OCI-LY3 (cell line): ENCODE results near the gene SNTG2.

Source experiments
- H2AFZ ChIP-seq: fragments of 200-600, 300-600 bp; shearing (Covaris generic); 2 replicates; pipeline ENCODE4 v1.6.0; 2014; ENCODE audit warnings: antibody characterized with exemption, low read depth, low read length
- H3K27ac ChIP-seq: fragments of 200-600, 300-600 bp; sonication (generic); 2 replicates; pipeline ENCODE4 v1.5.1; 2014; ENCODE audit warnings: mild to moderate bottlenecking, low read length, moderate library complexity, mixed read lengths
- H3K27me3 ChIP-seq: fragments of 200-600, 300-600 bp; sonication (generic); 2 replicates; pipeline ENCODE4 v1.6.1; 2014; ENCODE audit warnings: low read depth, low read length, mixed read lengths
- H3K36me3 ChIP-seq: fragments of 200-600, 300-600 bp; sonication (generic); replicated peaks from 2 replicates; pipeline ENCODE3; 2014; ENCODE audit warnings: low read depth, low read length, mixed read lengths
- H3K4me1 ChIP-seq: fragments of 300-600, 200-600 bp; sonication (generic); 2 replicates; pipeline ENCODE4 v1.6.1; 2014; ENCODE audit warnings: low read length, mixed read lengths
- H3K4me2 ChIP-seq: fragments of 200-600, 300-600 bp; sonication (generic); 2 replicates; pipeline ENCODE4 v1.6.1; 2014; ENCODE audit warnings: low read length, mixed read lengths
- H3K4me3 ChIP-seq: fragments of 300-600, 200-600 bp; sonication (generic); 2 replicates; pipeline ENCODE4 v1.5.1; 2014; ENCODE audit warnings: antibody characterized with exemption, mild to moderate bottlenecking, low read length, moderate library complexity
- H3K79me2 ChIP-seq: fragments of 300-600, 200-600 bp; shearing (Covaris generic); 2 replicates; pipeline ENCODE4 v1.6.1; 2014; ENCODE audit warnings: mild to moderate bottlenecking, low read length, mixed read lengths
- H3K9ac ChIP-seq: fragments of 300-600, 200-600 bp; shearing (Covaris generic); 2 replicates; pipeline ENCODE4 v1.6.0; 2014; ENCODE audit warnings: mild to moderate bottlenecking, low read length, moderate library complexity
- H3K9me3 ChIP-seq: fragments of 200-600, 300-600 bp; shearing (Covaris generic); 2 replicates; pipeline ENCODE4 v1.6.1; 2014; ENCODE audit warnings: low read length, mixed read lengths; ENCODE audit not compliant: insufficient read depth
- H4K20me1 ChIP-seq: fragments of 200-600, 300-600 bp; sonication (generic); 2 replicates; pipeline ENCODE4 v1.6.1; 2016; ENCODE audit warnings: low read length, mixed read lengths; ENCODE audit not compliant: insufficient read depth
- CTCF ChIP-seq: fragments of 200-600, 300-600 bp; sonication (generic); IDR thresholded peaks from 2 replicates; pipeline ENCODE4 v1.5.1; 2014; ENCODE audit warnings: antibody characterized with exemption, low read length, low read depth
- EZH2phosphoT487 ChIP-seq: fragments of 200-600 bp; shearing (Covaris generic); IDR thresholded peaks from 2 replicates; pipeline ENCODE4 v1.6.1; 2018; ENCODE audit warnings: antibody characterized with exemption, mixed run types, low read depth

SNTG2 gene

GRCh38 chr2:1300284-1300683 lies 349.6 kb downstream of the SNTG2 start:
- no peak for TF ChIP-seq CTCF
- TF ChIP-seq EZH2phosphoT487, result no peak
- peaks cover 6% of the 10 kb centered on the region; the same call in 1 of the 2 replicates for H3K27me3 ChIP-seq
- H3K4me3 ChIP-seq, result no peak overlapping the region
- H4K20me1 ChIP-seq, result no peaks in the 10 kb centered on the region
- H3K4me2 ChIP-seq, result no peak overlapping the region
- H2AFZ ChIP-seq, result no peak overlapping the region
- no peak overlapping the region for H3K9ac ChIP-seq
- H3K79me2 ChIP-seq, result no peaks in the 10 kb centered on the region
- no peaks in the 10 kb centered on the region for H3K36me3 ChIP-seq
- no peaks in the 10 kb centered on the region for H3K4me1 ChIP-seq
- H3K9me3 ChIP-seq, result no peaks in the 10 kb centered on the region
- H3K27ac ChIP-seq, result no peak overlapping the region

- no peak for TF ChIP-seq CTCF
- no peak for TF ChIP-seq EZH2phosphoT487
- H4K20me1 ChIP-seq, result no peaks in the 10 kb centered on the region
- H3K79me2 ChIP-seq, result no peaks in the 10 kb centered on the region
- no peak overlapping the region for H3K9ac ChIP-seq
- H3K27me3 ChIP-seq, result peaks cover 6% of the 10 kb centered on the region; the same call in 1 of the 2 replicates
- no peaks in the 10 kb centered on the region for H3K9me3 ChIP-seq
- no peak overlapping the region for H3K4me2 ChIP-seq
- no peak overlapping the region for H3K4me3 ChIP-seq
- H2AFZ ChIP-seq, result no peak overlapping the region
- no peaks in the 10 kb centered on the region for H3K36me3 ChIP-seq
- H3K27ac ChIP-seq, result no peak overlapping the region
- H3K4me1 ChIP-seq, result no peaks in the 10 kb centered on the region
Measured at GRCh38 chr2:1301056-1301455, 350.4 kb downstream of the SNTG2 start.

- no peak overlapping the region for H3K4me3 ChIP-seq
- no peaks in the 10 kb centered on the region for H3K4me1 ChIP-seq
- no peak overlapping the region for H3K27ac ChIP-seq
- peaks cover 3% of the 10 kb centered on the region; the same call in 1 of the 2 replicates for H3K27me3 ChIP-seq
- TF ChIP-seq EZH2phosphoT487 (no peak), CTCF (no peak)
- H4K20me1 ChIP-seq, result no peaks in the 10 kb centered on the region
- H3K79me2 ChIP-seq, result no peaks in the 10 kb centered on the region
- H3K9ac ChIP-seq, result no peak overlapping the region
- no peak overlapping the region for H2AFZ ChIP-seq
- H3K4me2 ChIP-seq, result no peak overlapping the region
- H3K36me3 ChIP-seq, result no peaks in the 10 kb centered on the region
- H3K9me3 ChIP-seq, result no peaks in the 10 kb centered on the region
Measured at GRCh38 chr2:1305342-1306013, 354.8 kb downstream of the SNTG2 start.

GRCh38 chr2:1306014-1306686 lies 355.5 kb downstream of the SNTG2 start:
- H2AFZ ChIP-seq, result no peak overlapping the region
- no peaks in the 10 kb centered on the region for H4K20me1 ChIP-seq
- H3K79me2 ChIP-seq, result no peaks in the 10 kb centered on the region
- H3K9ac ChIP-seq, result no peak overlapping the region
- no peaks in the 10 kb centered on the region for H3K9me3 ChIP-seq
- no peaks in the 10 kb centered on the region for H3K36me3 ChIP-seq
- no peak overlapping the region for H3K27ac ChIP-seq
- no peak for TF ChIP-seq EZH2phosphoT487
- TF ChIP-seq CTCF, result no peak
- H3K4me2 ChIP-seq, result no peak overlapping the region
- H3K27me3 ChIP-seq, result peaks cover 3% of the 10 kb centered on the region; the same call in 1 of the 2 replicates
- H3K4me1 ChIP-seq, result no peaks in the 10 kb centered on the region
- H3K4me3 ChIP-seq, result no peak overlapping the region
